ENCODE measurements around the gene RHOH. TPM values are rescaled to one million over a fixed set of nuclear protein-coding genes. Genes with fewer than 3 reads are reported as not detected.
"Not testable (repeated sequence)": the region's sequence is repeated elsewhere in the genome, so short reads cannot be mapped to it uniquely, and the experiment has no call there.

RHOH gene
- total RNA-seq, 1 experiment from 2014 or later = 0.24 TPM

DNA sequence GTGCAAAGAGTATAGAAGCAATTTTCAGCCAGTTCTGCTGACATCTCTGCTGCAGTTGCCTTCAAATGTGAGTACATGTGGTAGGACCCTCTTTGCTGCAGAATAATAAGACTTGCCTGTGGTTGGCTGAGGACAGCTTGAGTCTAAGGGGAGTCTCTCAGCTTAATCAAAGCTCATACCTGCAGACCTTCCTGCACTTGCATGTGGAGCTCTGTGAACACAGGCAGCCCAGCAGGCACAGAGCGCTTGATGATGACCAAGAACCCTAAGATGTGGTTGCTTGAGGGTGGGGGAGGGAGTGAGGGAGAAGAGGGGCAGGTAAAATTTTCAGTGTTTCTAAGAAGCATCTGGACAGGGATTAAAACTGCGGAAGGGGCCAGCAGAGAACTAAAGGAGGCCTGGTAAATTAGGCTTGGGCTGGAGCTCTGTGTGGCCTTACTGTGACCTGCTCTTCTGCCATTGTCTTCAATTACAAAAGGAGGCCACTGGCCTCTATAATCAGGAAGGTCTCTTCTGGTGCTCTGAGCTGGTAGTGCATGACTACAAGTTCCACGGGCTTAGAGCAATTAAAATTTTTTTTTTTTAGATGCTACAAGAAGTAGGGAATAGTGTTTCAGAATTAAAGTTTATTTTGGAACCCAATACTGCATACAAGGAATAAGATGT lies 78.4 kb downstream of the RHOH start:
- no peak for DNase-seq (ENCODE audit: low read depth)
- in situ Hi-C loops (cut with HindIII; ENCODE audit: low pct_unique_long_range_greater_than_20kb, low sequenced_read_pairs) = no loop called here

DNA sequence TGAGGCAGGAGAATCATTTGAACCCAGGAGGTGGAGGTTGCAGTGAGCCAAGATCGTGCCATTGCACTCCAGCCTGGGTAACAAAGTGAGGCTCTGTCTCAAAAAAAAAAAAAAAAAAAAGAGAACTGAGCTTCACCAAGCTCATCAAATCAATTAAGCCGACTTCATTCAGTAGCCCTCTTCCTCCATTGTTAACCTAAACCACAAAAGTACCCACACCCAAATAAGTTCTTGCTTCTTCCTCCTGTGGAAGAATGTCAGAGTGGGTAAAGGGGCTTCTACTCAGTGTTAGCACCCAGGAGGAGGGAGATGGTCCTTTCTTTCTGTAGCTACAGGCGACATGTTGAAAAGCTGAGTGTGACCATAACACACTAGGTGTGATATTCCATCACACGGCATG lies 79.7 kb downstream of the RHOH start:
- no peak for DNase-seq (ENCODE audit: low read depth)
- in situ Hi-C loops (cut with HindIII; ENCODE audit: low pct_unique_long_range_greater_than_20kb, low sequenced_read_pairs) = no loop called here

DNA sequence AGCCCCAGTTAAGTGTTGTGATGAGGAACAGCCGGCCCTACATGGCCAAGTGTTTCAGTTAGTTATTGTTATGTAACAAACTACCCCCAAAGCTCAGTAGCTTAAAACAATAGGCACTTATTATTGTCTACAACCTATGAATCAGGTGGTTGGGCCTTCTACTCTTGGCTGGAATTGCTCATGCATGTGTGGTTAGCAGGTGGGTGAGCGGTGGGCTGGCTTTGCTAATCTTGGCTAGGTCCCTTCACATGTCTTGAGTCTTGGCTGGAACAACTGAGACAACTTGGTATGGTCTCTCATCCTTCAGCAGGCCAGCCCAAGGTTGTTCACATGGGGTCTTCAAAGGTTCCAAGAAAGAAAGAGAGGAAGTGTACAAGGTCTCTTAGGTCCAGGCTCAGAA lies 83.8 kb downstream of the RHOH start:
- DNase-seq (ENCODE audit: low read depth) = no peak
- in situ Hi-C loops (cut with HindIII; ENCODE audit: low pct_unique_long_range_greater_than_20kb, low sequenced_read_pairs) = no loop called here

DNA sequence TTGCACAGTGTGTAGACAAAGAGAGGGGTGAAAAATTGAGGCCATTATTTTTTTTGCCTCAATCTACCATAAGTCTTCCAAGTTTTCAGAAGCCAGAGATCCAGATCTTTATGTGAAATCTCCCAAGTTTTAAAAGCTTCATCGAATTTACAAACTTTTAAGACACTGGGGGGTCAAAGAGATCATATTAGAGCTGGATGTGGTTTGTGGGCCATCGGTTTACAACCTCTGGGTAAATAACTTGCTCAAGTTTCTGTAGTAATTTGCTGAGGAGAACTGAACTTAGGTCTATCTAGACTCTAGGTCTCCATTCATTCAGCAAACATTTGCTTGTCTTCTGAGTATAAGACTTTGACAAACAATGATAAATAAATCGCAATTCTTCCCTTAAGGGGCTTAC lies 84.3 kb downstream of the RHOH start:
- DNase-seq (ENCODE audit: low read depth) = no peak
- in situ Hi-C loops (cut with HindIII; ENCODE audit: low pct_unique_long_range_greater_than_20kb, low sequenced_read_pairs) = no loop called here

DNA sequence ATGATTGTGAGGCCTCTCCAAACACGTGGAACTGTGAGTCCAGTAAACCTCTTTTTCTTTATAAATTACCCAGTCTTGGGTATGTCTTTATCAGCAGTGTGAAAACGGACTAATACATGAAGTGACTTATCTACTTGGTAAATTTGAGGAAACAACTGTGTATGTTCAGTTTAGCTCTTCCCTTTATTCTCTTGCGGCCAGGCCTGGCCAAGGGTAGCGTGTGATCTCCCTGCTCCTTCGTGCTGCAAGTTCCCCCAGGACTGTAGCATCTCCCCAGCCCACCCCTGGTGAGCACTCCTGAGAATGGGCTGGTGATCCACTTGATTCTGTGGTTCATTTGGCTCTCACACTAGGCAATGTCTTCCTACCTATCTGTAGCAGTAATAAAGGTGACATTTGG lies 85.1 kb downstream of the RHOH start:
- no peak for DNase-seq (ENCODE audit: low read depth)
- in situ Hi-C loops (cut with HindIII; ENCODE audit: low pct_unique_long_range_greater_than_20kb, low sequenced_read_pairs) = no loop called here

DNA sequence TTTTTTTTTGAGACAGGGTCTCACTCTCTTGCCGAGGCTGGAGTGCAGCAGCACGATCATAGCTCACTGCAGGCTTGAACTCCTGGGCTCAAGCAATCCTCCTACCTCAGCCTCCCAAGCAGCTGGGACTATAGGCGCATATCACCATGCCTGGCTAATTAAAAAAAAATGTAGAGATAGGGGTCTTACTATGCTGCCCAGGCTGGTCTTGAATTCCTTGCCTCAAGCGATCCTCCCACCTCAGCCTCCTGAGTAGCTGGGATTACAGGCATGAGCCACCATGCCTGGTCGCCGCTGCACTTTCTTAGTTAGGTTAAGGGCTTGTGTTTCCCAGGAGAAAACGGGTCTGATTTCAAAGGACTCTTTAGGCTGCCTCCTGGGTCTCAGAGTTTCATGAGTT lies 86.0 kb downstream of the RHOH start:
- in situ Hi-C loops (cut with HindIII; ENCODE audit: low pct_unique_long_range_greater_than_20kb, low sequenced_read_pairs); DNase-seq (ENCODE audit: low read depth): not testable (repeated sequence)

DNA sequence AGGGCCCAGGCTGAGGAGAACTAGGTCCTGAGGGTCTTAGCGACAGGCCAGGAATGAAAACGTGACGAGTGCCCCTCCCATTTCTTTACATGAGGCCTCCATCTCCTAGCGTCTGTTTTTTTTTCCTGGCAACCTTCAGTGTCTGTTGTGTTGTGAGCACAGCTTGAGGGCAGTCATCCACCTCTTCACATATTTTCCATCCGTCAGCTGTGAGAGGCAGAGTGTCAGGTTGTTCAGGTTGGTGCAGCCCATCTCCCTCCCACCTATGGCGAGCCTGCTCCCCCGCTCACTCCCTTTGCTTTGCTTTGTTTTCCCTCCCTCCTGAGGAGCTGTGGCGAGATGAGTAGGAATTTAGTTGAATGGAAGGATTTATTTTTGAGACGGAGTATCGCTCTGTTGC lies 86.6 kb downstream of the RHOH start:
- in situ Hi-C loops (cut with HindIII; ENCODE audit: low pct_unique_long_range_greater_than_20kb, low sequenced_read_pairs) = no loop called here
- no peak for DNase-seq (ENCODE audit: low read depth)

DNA sequence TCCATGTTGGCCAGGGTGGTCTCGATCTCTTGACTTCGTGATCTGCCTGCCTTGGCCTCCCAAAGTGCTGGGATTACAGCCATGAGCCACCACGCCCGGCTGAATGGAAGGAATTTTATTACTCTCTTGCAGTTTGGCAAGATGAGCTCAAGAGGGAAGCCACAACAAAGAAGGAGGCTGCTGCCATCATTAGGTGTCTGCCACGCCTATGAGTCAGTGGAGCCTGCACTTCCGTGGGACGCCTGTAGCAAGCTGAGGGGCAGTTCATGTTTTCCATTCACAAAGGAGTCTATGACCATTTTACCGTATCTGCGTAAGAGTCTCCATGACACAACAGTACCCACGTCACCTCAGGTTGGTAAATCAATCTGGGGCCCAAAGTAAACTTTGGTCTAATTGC lies 87.1 kb downstream of the RHOH start:
- in situ Hi-C loops (cut with HindIII; ENCODE audit: low pct_unique_long_range_greater_than_20kb, low sequenced_read_pairs) = no loop called here
- DNase-seq (ENCODE audit: low read depth) = peak; percentile 90

DNA sequence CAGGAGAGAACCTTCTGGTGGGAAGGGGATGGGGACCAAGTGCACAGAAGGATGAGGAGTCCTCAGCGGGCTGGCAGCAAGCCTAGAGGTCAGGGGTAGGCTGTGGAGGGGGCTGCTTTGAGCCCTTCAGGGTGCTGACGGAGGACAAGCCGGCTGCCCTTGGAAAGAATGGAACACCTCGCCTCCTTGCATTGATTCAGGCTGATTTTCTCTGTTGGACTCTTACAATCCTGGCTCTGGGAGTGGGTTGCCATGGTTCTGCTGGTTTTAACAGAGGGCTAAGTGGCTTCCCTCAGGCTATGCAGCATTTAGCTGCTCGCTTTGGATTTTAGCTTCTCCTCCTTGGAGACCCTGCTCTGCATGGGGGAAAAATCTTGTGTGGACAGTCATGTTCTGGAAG lies 88.9 kb downstream of the RHOH start:
- no peak for DNase-seq (ENCODE audit: low read depth)
- in situ Hi-C loops (cut with HindIII; ENCODE audit: low pct_unique_long_range_greater_than_20kb, low sequenced_read_pairs) = no loop called here

DNA sequence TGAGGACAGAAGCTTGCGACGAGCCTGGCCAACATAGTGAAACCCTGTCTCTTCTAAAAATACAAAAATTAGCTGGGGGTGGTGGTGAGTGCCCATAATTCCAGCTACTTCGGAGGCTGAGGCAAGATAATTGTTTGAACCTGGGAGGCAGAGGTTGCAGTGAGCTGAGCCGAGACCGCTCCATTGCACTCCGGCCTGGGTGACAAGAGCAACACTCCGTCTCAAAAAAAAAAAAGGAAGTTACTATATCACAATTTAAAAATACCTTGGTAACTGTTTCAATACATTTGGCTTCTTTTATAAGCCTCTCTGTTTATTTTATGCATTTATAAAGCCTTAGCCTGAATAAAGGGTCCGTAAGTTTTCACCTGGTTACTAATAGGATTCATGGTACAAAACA lies 91.7 kb downstream of the RHOH start:
- in situ Hi-C loops (cut with HindIII; ENCODE audit: low pct_unique_long_range_greater_than_20kb, low sequenced_read_pairs) = no loop called here
- DNase-seq (ENCODE audit: low read depth) = no peak

DNA sequence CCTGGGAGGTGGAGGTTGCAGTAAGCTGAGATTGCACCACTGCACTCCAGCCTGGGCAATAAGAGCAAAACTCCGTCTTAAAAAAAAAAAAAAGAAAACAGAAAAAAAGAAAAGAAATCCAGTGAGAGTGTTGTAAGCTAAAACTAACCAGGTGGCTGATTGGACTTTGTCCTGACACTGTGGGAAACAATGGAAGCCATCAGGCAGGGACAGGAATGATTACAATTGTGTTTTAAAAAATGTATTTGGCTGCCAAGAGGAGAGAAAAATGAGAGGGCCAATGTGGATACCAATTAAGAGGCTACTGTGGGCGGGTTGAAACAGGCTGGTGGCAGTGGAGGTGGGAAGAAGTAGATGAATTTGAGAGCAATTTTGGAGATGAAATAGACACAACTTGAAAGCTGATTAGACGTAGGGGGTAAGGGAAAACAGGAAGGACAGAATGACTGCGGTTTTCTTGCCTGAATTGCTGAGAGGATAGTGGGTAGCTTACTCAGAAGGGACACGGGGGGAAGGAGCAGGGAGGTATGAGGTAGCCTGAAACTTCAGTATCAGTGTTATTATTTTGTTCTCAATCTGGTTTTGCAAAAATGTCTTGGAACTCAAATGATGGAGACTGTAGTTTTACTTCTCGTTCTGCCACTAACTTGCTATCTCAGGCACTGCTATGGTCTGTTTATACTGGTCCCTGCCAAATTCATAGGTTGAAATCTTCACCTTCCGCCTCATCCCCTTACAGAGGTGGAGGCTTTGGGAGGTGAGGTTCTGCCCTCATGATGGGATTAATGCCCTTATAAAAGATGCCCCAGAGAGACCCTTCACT lies 92.7 kb downstream of the RHOH start:
- in situ Hi-C loops (cut with HindIII; ENCODE audit: low pct_unique_long_range_greater_than_20kb, low sequenced_read_pairs) = no loop called here
- DNase-seq (ENCODE audit: low read depth) = no peak

DNA sequence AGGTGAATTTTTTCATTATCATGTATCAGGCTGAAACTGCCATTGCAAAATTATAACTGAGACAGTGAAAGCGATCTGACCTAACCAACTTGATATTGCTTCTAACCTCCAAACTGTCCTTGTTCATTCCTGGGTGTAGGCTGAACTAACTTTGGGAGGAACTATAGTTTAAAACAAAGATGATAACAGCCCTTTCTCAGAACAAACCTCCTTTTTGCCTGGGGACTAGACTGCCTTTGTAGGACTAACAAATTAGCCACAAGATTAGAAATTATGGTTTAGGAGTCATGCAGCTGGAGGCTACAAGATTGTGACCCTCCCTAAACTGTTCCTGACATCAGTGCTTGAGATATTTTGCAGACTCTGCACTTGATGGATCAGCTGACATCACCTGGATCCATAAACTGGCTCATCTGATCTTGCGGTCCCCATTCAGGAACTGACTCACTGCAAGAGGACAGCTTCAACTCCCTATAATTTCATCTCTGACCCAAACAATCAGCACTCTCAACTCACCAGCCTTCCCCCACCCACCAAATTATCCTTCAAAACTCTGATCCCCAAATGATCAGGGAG lies 93.9 kb downstream of the RHOH start:
- in situ Hi-C loops (cut with HindIII; ENCODE audit: low pct_unique_long_range_greater_than_20kb, low sequenced_read_pairs); DNase-seq (ENCODE audit: low read depth): not testable (repeated sequence)

DNA sequence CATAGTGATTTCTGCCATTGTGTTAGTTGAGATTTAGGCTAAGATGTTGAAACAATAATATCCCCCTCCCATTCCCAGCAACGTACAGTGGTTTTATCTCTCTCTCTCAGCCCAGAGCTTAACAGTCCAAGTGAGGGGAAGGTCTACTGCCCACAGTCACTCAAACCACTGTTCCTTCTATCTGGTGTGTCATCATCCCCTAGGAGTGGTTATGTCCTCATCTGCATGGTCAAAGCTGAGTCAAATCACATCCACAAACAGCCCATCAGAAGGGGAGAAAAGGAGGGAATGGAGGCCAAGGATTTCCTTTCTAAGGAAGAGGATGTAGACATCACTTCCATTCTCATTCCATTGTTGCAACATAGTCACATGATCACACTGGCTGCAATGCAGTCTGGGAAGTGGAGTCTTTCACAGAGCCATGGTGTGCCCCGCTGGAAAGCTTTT lies 95.5 kb downstream of the RHOH start:
- in situ Hi-C loops (cut with HindIII; ENCODE audit: low pct_unique_long_range_greater_than_20kb, low sequenced_read_pairs) = no loop called here
- DNase-seq (ENCODE audit: low read depth) = no peak

DNA sequence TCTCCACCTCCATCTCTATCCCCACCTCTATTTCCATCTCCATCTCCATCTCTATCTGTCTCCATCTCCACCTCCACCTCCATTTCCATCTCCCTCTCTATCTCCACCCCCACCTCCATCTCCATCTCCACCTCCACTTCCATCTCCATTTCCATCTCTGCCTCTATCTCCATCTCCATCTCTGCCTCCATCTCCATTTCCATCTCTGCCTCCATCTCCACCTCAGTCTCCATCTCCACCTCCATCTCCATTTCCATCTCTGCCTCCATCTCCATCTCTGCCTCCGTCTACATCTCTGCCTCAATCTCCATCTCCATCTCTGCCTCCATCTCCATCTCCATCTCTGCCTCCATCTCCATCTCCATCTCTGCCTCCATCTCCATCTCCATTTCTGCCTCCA lies 97.5 kb downstream of the RHOH start:
- DNase-seq (ENCODE audit: low read depth) = no peak
- in situ Hi-C loops (cut with HindIII; ENCODE audit: low pct_unique_long_range_greater_than_20kb, low sequenced_read_pairs) = no loop called here

DNA sequence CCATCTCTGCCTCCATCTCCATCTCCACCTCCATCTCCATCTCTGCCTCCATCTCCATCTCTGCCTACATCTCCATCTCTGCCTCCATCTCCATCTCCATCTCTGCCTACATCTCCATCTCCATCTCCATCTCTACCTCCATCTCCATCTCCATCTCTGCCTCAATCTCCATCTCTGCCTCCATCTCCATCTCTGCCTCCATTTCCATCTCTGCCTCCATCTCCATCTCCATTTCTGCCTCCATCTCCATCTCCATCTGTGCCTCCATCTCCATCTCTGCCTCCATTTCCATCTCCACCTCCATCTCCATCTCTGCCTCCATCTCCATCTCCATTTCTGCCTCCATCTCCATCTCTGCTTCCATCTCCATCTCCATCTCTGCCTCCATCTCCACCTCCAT lies 98.2 kb downstream of the RHOH start:
- in situ Hi-C loops (cut with HindIII; ENCODE audit: low pct_unique_long_range_greater_than_20kb, low sequenced_read_pairs); DNase-seq (ENCODE audit: low read depth): not testable (repeated sequence)

DNA sequence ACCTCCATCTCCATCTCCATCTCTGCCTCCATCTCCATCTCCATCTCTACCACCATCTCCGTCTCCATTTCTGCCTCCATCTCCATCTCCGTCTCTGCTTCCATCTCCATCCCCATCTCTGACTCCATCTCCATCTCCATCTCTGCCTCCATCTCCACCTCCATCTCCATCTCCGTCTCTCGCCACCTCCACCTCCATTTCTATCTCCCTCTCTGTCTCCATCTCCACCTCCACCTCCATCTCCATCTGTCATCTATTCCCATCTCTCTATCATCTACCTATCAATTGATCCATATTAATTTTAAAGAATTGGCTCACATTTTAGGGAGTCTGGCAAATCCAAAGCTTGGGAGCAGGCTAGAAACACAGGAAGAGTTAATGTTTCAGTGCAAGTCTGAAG lies 98.7 kb downstream of the RHOH start:
- no peak for DNase-seq (ENCODE audit: low read depth)
- in situ Hi-C loops (cut with HindIII; ENCODE audit: low pct_unique_long_range_greater_than_20kb, low sequenced_read_pairs) = no loop called here
